IMR-90 (cell line): Measurements from ENCODE around the gene ABI3. TPM values are rescaled to one million over a fixed set of nuclear protein-coding genes. Genes with fewer than 3 reads are reported as not detected.

Experiments
- ATAC-seq: fragments of 200-7000 bp; cut with Tn5 transposase; 2 replicates; pipeline ENCODE4 v1.9.1; 2020; ENCODE audit warnings: low read depth, mild to moderate bottlenecking, moderate library complexity
- BruUV-seq: library from RNA; stranded (reverse); fragments of 400-500 nt; replicated peaks from 2 replicates; lab custom pipeline; 2021; lab: Mats Ljungman, UMichigan
- CTCF ChIA-PET: fragments of 300-600 bp; formaldehyde crosslinking; extraction: SDS; loops from one replicate; lab custom pipeline; 2021; ENCODE audit warnings: antibody characterized with exemption; lab: Yijun Ruan, JAX
- POLR2A ChIA-PET: fragments of 300-600 bp; sonication (Branson Sonifier 250); formaldehyde crosslinking; loops from one replicate; lab custom pipeline; 2022; ENCODE audit warnings: antibody characterized with exemption; ENCODE audit not compliant: unreplicated experiment; lab: Charles Lee
- DNase-seq: peaks from one replicate; pipeline ENCODE4 v3.0.0; 2013
- H2AFZ ChIP-seq: replicated peaks from 2 replicates; pipeline ENCODE3; 2013; ENCODE audit warnings: low read length, mild to moderate bottlenecking; ENCODE audit not compliant: poor library complexity
- H2AK5ac ChIP-seq: 2 replicates; pipeline ENCODE4 v1.6.1; 2013; ENCODE audit warnings: low read depth, low read length, inconsistent platforms
- H2AK9ac ChIP-seq: replicated peaks from 2 replicates; pipeline ENCODE3; 2013; ENCODE audit warnings: mild to moderate bottlenecking, low read depth, low read length, moderate library complexity; ENCODE audit not compliant: poor library complexity
- H2BK120ac ChIP-seq: 2 replicates; pipeline ENCODE4 v1.6.1; 2013; ENCODE audit warnings: low read depth, low read length, inconsistent platforms
- H2BK15ac ChIP-seq: 3 replicates; pipeline ENCODE4 v1.6.1; 2013; ENCODE audit warnings: low read depth, low read length, inconsistent platforms
- H2BK20ac ChIP-seq: 2 replicates; pipeline ENCODE4 v1.6.1; 2013; ENCODE audit warnings: low read depth, mild to moderate bottlenecking, inconsistent platforms, low read length, moderate library complexity
- H2BK5ac ChIP-seq: 2 replicates; pipeline ENCODE4 v1.6.1; 2013; ENCODE audit warnings: mild to moderate bottlenecking, low read depth, low read length, inconsistent platforms; ENCODE audit not compliant: poor library complexity, severe bottlenecking
- H3K14ac ChIP-seq: replicated peaks from 2 replicates; pipeline ENCODE4 v1.6.1; 2013; ENCODE audit warnings: low read depth, low read length, inconsistent platforms
- H3K18ac ChIP-seq: 2 replicates; pipeline ENCODE4 v1.6.1; 2013; ENCODE audit warnings: low read depth, low read length, control low read depth
- H3K23ac ChIP-seq: 2 replicates; pipeline ENCODE4 v1.6.1; 2013; ENCODE audit warnings: low read depth, low read length, inconsistent platforms
- H3K27ac ChIP-seq: 2 replicates; pipeline ENCODE4 v1.5.1; 2013; ENCODE audit warnings: mild to moderate bottlenecking, control low read depth, low read length; ENCODE audit not compliant: insufficient read depth
- H3K27me3 ChIP-seq: 2 replicates; pipeline ENCODE4 v1.6.1; 2013; ENCODE audit warnings: low read length; ENCODE audit not compliant: control insufficient read depth, insufficient read depth
- H3K36me3 ChIP-seq: 2 replicates; pipeline ENCODE4 v1.6.1; 2013; ENCODE audit warnings: low read length, mixed read lengths; ENCODE audit not compliant: control insufficient read depth, insufficient read depth
- H3K4ac ChIP-seq: 2 replicates; pipeline ENCODE4 v1.6.1; 2013; ENCODE audit warnings: low read depth, low read length, inconsistent platforms
- H3K4me1 ChIP-seq: 2 replicates; pipeline ENCODE4 v1.6.1; 2013; ENCODE audit warnings: low read length, mixed read lengths; ENCODE audit not compliant: control insufficient read depth, insufficient read depth
- H3K4me2 ChIP-seq: 2 replicates; pipeline ENCODE4 v1.6.1; 2013; ENCODE audit warnings: low read depth, mild to moderate bottlenecking, control low read depth, low read length, moderate library complexity
- H3K4me3 ChIP-seq: 2 replicates; pipeline ENCODE4 v1.5.1; 2013; ENCODE audit warnings: low read depth, mild to moderate bottlenecking, control low read depth, low read length, moderate library complexity; ENCODE audit not compliant: insufficient read depth
- H3K56ac ChIP-seq: 2 replicates; pipeline ENCODE4 v1.6.1; 2013; ENCODE audit warnings: low read length, inconsistent platforms; ENCODE audit not compliant: insufficient read depth; ENCODE audit errors: extremely low read depth
- H3K79me1 ChIP-seq, 2 experiments: 2 replicates each; pipeline ENCODE4 v1.6.1; 2013; ENCODE audit warnings: low read length in 2 of 2, inconsistent platforms in 1 of 2, low read depth in 1 of 2
- H3K9ac ChIP-seq: 2 replicates; pipeline ENCODE4 v1.6.1; 2013; ENCODE audit warnings: low read depth, low read length, control low read depth
- H3K9me1 ChIP-seq: 2 replicates; pipeline ENCODE4 v1.6.1; 2013; ENCODE audit warnings: low read length, inconsistent platforms; ENCODE audit not compliant: insufficient read depth
- H3K9me3 ChIP-seq: 2 replicates; pipeline ENCODE4 v1.6.1; 2013; ENCODE audit warnings: low read length; ENCODE audit not compliant: control insufficient read depth, insufficient read depth
- H4K20me1 ChIP-seq: 2 replicates; pipeline ENCODE4 v1.6.1; 2013; ENCODE audit warnings: low read length, inconsistent platforms; ENCODE audit not compliant: insufficient read depth
- H4K5ac ChIP-seq: 2 replicates; pipeline ENCODE4 v1.6.1; 2013; ENCODE audit warnings: mild to moderate bottlenecking, low read depth, low read length, control low read depth
- H4K8ac ChIP-seq, 2 experiments: 2 replicates each; pipeline ENCODE4 v1.6.1; 2013; ENCODE audit warnings: low read depth in 2 of 2, low read length in 2 of 2, control low read depth in 1 of 2, inconsistent platforms in 1 of 2
- H4K91ac ChIP-seq: 2 replicates; pipeline ENCODE4 v1.6.1; 2013; ENCODE audit warnings: low read depth, low read length, inconsistent platforms; ENCODE audit not compliant: insufficient read depth
- BHLHE40 ChIP-seq: fragments of 150-350 bp; IDR thresholded peaks from 2 replicates; pipeline ENCODE4 v1.6.1; 2016; ENCODE audit warnings: mild to moderate bottlenecking, low read depth, low read length
- CEBPB ChIP-seq: IDR thresholded peaks from 2 replicates; pipeline ENCODE4 v1.6.1; 2012; ENCODE audit warnings: low read depth, low read length, improper control_type of control experiment
- CHD1 ChIP-seq: IDR thresholded peaks from 2 replicates; pipeline ENCODE4 v1.6.1; 2012; ENCODE audit warnings: low read depth, low read length, improper control_type of control experiment
- FOS ChIP-seq: fragments of 150-350 bp; IDR thresholded peaks from 2 replicates; pipeline ENCODE4 v1.6.1; 2016; ENCODE audit warnings: low read depth, low read length
- MAFK ChIP-seq: IDR thresholded peaks from 2 replicates; pipeline ENCODE4 v1.6.1; 2012; ENCODE audit warnings: low read depth, low read length, improper control_type of control experiment
- MAZ ChIP-seq: IDR thresholded peaks from 2 replicates; pipeline ENCODE4 v1.6.1; 2012; ENCODE audit warnings: low read depth, mild to moderate bottlenecking, low read length, improper control_type of control experiment, moderate library complexity, borderline replicate concordance
- MXI1 ChIP-seq: IDR thresholded peaks from 2 replicates; pipeline ENCODE4 v1.6.1; 2012; ENCODE audit warnings: low read depth, mild to moderate bottlenecking, low read length, moderate library complexity, borderline replicate concordance
- NFE2L2 ChIP-seq: fragments of 150-350 bp; IDR thresholded peaks from 2 replicates; pipeline ENCODE4 v1.6.1; 2016; ENCODE audit warnings: low read depth, mild to moderate bottlenecking, low read length
- POLR2A ChIP-seq: IDR thresholded peaks from 2 replicates; pipeline ENCODE4 v1.6.1; 2012; ENCODE audit warnings: mild to moderate bottlenecking, low read depth, low read length
- RCOR1 ChIP-seq: IDR thresholded peaks from 2 replicates; pipeline ENCODE4 v1.6.1; 2012; ENCODE audit warnings: mild to moderate bottlenecking, low read length, improper control_type of control experiment; ENCODE audit not compliant: insufficient replicate concordance
- RFX5 ChIP-seq: IDR thresholded peaks from 2 replicates; pipeline ENCODE4 v1.8.0; 2012; ENCODE audit warnings: low read depth, mild to moderate bottlenecking, low read length, moderate library complexity
- SMC3 ChIP-seq: fragments of 150-350 bp; IDR thresholded peaks from 2 replicates; pipeline ENCODE4 v1.6.1; 2016; ENCODE audit warnings: low read depth, mild to moderate bottlenecking, antibody characterized with exemption, low read length, moderate library complexity
- WGBS, 2 experiments: methylation state at CpG; one replicate each; pipeline versions ENCODE4 v1.1.5 to v1.1.7; 2013; ENCODE audit warnings: missing lambda C conversion rate in 2 of 2; ENCODE audit not compliant: insufficient read length in 1 of 2; ENCODE audit errors: extremely low coverage in 2 of 2; 5-methylcytosine and 5-hydroxymethylcytosine counted together
- dilution Hi-C: fragments of 300-500 bp; cut with HindIII; formaldehyde crosslinking; loops from one replicate; pipeline ENCODE4 v1.14.3; 2018; ENCODE audit warnings: low sequenced_read_pairs; ENCODE audit not compliant: unreplicated experiment
- in situ Hi-C: fragments of 300-500 bp; cut with MboI; formaldehyde crosslinking; loops from 3 replicates; pipeline ENCODE4 v1.14.3; 2019; ENCODE audit warnings: low sequenced_read_pairs, inconsistent platforms, mixed read lengths
- intact Hi-C: fragments of 100-400 bp; cut with micrococcal nuclease; formaldehyde crosslinking; loops from 2 replicates; pipeline ENCODE4 v1.10.0; 2022
- polyA plus RNA-seq, 3 experiments: library from polyadenylated mRNA; depleted of rRNA; stranded (reverse); fragments of >200 nt; gene quantifications; 2 replicates each; pipeline ENCODE4 v1.2.3, GENCODE V29; 2012; ENCODE audit warnings: low replicate concordance in 1 of 3
- total RNA-seq: library from RNA; depleted of rRNA; stranded (reverse); fragments of >200 nt; gene quantifications from 2 replicates; pipeline ENCODE4 v1.2.3, GENCODE V29; 2012
- TF ChIP-seq, protein P1 (sequence below): conservative IDR thresholded peaks from 2 replicates; pipeline ENCODE4 v1.5.1; 2012; ENCODE audit warnings: mild to moderate bottlenecking, low read depth, low read length, improper control_type of control experiment
- TF ChIP-seq, protein P2 (sequence below): fragments of 150-350 bp; IDR thresholded peaks from 2 replicates; pipeline ENCODE4 v1.6.1; 2016; ENCODE audit warnings: low read depth, mild to moderate bottlenecking, low read length, moderate library complexity, borderline replicate concordance
- TF ChIP-seq, protein P3 (sequence below): fragments of 150-350 bp; IDR thresholded peaks from 2 replicates; pipeline ENCODE4 v1.6.1; 2017; ENCODE audit warnings: mild to moderate bottlenecking, antibody characterized with exemption, low read length, low read depth

ABI3 gene
- total and polyA plus RNA-seq, 2 of the 4 experiments (the other 2 are of a cell fraction), result 1.1 to 1.2 TPM

DNA sequence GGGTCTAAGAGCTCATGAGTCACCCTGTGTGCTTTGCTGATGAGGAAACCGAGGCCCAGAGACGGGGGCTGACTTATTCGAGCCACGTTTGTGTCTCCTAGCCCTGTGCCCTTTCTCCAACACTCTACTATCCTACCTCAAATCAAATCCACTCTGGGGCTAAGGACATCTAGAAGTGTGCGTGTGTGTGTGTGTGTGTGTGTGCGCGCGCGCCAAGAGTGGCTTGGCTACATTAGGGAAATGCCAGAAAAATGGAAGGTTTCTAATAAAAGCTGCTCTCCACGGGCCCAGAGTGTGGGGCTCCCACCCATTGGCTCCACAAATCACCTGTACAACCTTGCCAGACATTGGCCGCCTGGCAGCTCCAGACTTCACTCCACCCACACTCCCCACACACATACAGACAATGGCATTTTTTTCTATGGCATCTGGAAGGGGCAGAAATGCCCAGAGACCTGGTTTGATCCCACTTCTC, 50.3 kb downstream of the ABI3 start:
- Histone ChIP-seq H3K14ac (no peak overlapping the region), H3K4me1 (peaks cover 2% of the 10 kb centered on the region; the same call in 1 of the 2 replicates), H3K18ac (peak overlapping the region; percentile 63; the same call in 1 of the 2 replicates), H3K9me3 (no peaks in the 10 kb centered on the region), H3K23ac (0 out of 2 replicates have a peak overlapping the region, but pooled peaks have one; percentile 2), H2AK5ac (no peak overlapping the region; the same call in 1 of the 2 replicates), H4K8ac (peak overlapping the region; percentile 28 to 78; a peak in 3 of 4 replicates), H3K27me3 (no peaks in the 10 kb centered on the region), H2BK20ac (no peak overlapping the region), H3K36me3 (no peaks in the 10 kb centered on the region), H3K27ac (no peak overlapping the region; the same call in 1 of the 2 replicates), H4K91ac (no peak overlapping the region), H2BK5ac (peak overlapping the region; percentile 25), H3K9me1 (no peaks in the 10 kb centered on the region), H3K4ac (peak overlapping the region; percentile 47), H3K56ac (no peak overlapping the region), H3K4me2 (peak overlapping the region; percentile 66), H3K79me1 (no peaks in the 10 kb centered on the region), H2BK15ac (no peak overlapping the region), H3K9ac (no peak overlapping the region), H2AFZ (peak overlapping the region; percentile 96), H4K20me1 (no peaks in the 10 kb centered on the region), H2AK9ac (no peak overlapping the region), H4K5ac (peak overlapping the region; percentile 82), H3K4me3 (peak overlapping the region; percentile 46; the same call in 1 of the 2 replicates), H2BK120ac (peak overlapping the region; percentile 39; the same call in 1 of the 2 replicates)
- DNase-seq, result peak; percentile 82
- WGBS, 2 experiments, result 100% methylated on average over 1 of the region's 11 CpGs; no CpG with 5 or more reads in 1 of the 2 experiments
- in situ Hi-C loops (no loop called here), intact Hi-C loops (no loop called here), dilution Hi-C loops (no loop called here)
- BruUV-seq, result no TSS peak
- ChIA-PET POLR2A (interaction anchor here (0.7 to 1.0 kb wide), 2 partner anchors 26 to 486 kb away, joined by 4 read pairs; no protein-coding TSS in a partner anchor), CTCF (interaction anchor here (0.7 kb wide), 3 partner anchors 25 to 1076 kb away, joined by 3 to 11 read pairs (median 4); no protein-coding TSS in a partner anchor)
- ATAC-seq, result no peak
- TF ChIP-seq NFE2L2 (no peak), CHD1 (no peak), FOS (peak; percentile 68), MXI1 (no peak), MAZ (no peak), RFX5 (no peak), SMC3 (no peak), CEBPB (peak; percentile 64), RCOR1 (no peak), POLR2A (no peak), BHLHE40 (no peak), MAFK (no peak)
- TF ChIP-seq, protein P1, sequence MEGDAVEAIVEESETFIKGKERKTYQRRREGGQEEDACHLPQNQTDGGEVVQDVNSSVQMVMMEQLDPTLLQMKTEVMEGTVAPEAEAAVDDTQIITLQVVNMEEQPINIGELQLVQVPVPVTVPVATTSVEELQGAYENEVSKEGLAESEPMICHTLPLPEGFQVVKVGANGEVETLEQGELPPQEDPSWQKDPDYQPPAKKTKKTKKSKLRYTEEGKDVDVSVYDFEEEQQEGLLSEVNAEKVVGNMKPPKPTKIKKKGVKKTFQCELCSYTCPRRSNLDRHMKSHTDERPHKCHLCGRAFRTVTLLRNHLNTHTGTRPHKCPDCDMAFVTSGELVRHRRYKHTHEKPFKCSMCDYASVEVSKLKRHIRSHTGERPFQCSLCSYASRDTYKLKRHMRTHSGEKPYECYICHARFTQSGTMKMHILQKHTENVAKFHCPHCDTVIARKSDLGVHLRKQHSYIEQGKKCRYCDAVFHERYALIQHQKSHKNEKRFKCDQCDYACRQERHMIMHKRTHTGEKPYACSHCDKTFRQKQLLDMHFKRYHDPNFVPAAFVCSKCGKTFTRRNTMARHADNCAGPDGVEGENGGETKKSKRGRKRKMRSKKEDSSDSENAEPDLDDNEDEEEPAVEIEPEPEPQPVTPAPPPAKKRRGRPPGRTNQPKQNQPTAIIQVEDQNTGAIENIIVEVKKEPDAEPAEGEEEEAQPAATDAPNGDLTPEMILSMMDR, result no peak
- TF ChIP-seq, protein P2, sequence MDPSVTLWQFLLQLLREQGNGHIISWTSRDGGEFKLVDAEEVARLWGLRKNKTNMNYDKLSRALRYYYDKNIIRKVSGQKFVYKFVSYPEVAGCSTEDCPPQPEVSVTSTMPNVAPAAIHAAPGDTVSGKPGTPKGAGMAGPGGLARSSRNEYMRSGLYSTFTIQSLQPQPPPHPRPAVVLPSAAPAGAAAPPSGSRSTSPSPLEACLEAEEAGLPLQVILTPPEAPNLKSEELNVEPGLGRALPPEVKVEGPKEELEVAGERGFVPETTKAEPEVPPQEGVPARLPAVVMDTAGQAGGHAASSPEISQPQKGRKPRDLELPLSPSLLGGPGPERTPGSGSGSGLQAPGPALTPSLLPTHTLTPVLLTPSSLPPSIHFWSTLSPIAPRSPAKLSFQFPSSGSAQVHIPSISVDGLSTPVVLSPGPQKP, result no peak
- TF ChIP-seq, protein P3, sequence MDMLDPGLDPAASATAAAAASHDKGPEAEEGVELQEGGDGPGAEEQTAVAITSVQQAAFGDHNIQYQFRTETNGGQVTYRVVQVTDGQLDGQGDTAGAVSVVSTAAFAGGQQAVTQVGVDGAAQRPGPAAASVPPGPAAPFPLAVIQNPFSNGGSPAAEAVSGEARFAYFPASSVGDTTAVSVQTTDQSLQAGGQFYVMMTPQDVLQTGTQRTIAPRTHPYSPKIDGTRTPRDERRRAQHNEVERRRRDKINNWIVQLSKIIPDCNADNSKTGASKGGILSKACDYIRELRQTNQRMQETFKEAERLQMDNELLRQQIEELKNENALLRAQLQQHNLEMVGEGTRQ, result no peak
